Measurements from ENCODE around the gene RGS8. TPM values are rescaled to one million over a fixed set of nuclear protein-coding genes. Genes with fewer than 3 reads are reported as not detected.

Gene RGS8
- total RNA-seq, 1 donor from 2014 or later = not detected

GRCh38 chr1:182686446-182686845 is 2.1 kb upstream of the RGS8 start:
- H3K4me1 ChIP-seq = no peaks in the 10 kb centered on the region
- H3K4me3 ChIP-seq = no peak overlapping the region
- TF ChIP-seq CTCF (IDR thresholded peaks at IDR 0.05) (no peak), POLR2AphosphoS5 (IDR thresholded peaks at IDR 0.05; ENCODE audit: insufficient read depth in 1 of 2, low read depth in 1 of 2) (no peak), POLR2A (IDR thresholded peaks at IDR 0.05) (no peak)
- H3K9me3 ChIP-seq = no peaks in the 10 kb centered on the region
- no peak for DNase-seq (ENCODE audit: extremely low spot score in 2 of 2)
- intact Hi-C loops (cut with DNase I) = no loop called here
- H3K27ac ChIP-seq = no peak overlapping the region
- no peaks in the 10 kb centered on the region for H3K36me3 ChIP-seq
- no peaks in the 10 kb centered on the region for H3K27me3 ChIP-seq

DNA sequence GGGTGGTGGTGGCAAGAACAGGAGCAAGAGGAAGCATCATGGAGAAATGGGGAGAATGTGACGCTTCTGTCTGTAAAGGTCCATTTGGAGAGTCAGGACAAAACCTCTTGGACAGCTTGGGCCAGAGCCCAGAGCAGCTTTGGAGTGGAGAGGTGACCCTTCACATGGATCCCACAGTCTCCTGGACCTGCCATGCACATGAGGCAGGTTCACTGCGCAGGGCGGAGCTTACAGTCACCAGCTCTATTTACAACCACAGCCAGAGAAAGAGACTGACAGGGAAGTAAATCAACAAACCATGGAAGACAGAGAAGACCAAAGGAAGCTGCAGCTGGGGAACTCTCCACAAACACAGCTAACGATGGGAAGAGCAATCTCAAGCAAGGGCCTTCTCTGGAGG is 828 bp upstream of the RGS8 start:
- DNase-seq (ENCODE audit: extremely low spot score in 2 of 2) = no peak
- H3K27ac ChIP-seq = no peak overlapping the region
- TF ChIP-seq POLR2A (IDR thresholded peaks at IDR 0.05) (no peak), POLR2AphosphoS5 (IDR thresholded peaks at IDR 0.05; ENCODE audit: insufficient read depth in 1 of 2, low read depth in 1 of 2) (no peak), CTCF (IDR thresholded peaks at IDR 0.05) (no peak)
- no peaks in the 10 kb centered on the region for H3K4me1 ChIP-seq
- H3K4me3 ChIP-seq = no peak overlapping the region
- H3K36me3 ChIP-seq = no peaks in the 10 kb centered on the region
- intact Hi-C loops (cut with DNase I) = no loop called here
- H3K9me3 ChIP-seq = no peaks in the 10 kb centered on the region
- H3K27me3 ChIP-seq = no peaks in the 10 kb centered on the region

DNA sequence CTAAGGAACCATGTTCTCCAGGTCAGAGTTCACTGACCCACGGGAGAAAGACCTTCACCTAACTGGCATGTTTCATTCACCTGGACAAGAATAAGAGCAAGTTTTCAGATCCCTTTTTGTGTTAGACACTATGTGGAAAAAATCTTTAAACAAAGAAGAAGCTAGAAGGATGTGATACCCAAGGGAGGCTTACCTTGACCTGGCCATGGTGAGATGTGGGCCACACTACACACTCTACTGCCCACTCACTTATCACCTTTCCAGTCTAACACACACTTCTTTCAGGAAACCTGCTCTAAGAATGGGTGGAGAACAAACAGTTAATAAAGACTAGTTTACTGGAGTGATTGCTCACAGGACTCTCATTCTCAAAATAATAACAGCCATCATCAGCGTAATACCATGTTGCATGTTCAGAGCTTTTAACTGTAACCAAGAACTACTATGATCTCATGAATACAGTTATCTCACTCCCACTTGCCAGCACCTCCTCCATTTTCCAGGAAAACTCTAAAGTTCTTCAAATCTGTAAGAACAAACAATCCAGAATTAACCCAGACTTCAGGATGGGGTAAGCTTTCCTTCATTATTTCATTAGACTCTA is 1.4 kb downstream of the RGS8 start:
- TF ChIP-seq POLR2A (IDR thresholded peaks at IDR 0.05) = no peak
- no peak for TF ChIP-seq CTCF (IDR thresholded peaks at IDR 0.05)
- no peak for TF ChIP-seq POLR2AphosphoS5 (IDR thresholded peaks at IDR 0.05; ENCODE audit: insufficient read depth in 1 of 2, low read depth in 1 of 2)
- no peak for DNase-seq (ENCODE audit: extremely low spot score in 2 of 2)
- H3K4me1 ChIP-seq = no peaks in the 10 kb centered on the region
- H3K27ac ChIP-seq = no peak overlapping the region
- intact Hi-C loops (cut with DNase I) = no loop called here
- H3K27me3 ChIP-seq = no peaks in the 10 kb centered on the region
- no peak overlapping the region for H3K4me3 ChIP-seq
- no peaks in the 10 kb centered on the region for H3K9me3 ChIP-seq
- no peaks in the 10 kb centered on the region for H3K36me3 ChIP-seq

DNA sequence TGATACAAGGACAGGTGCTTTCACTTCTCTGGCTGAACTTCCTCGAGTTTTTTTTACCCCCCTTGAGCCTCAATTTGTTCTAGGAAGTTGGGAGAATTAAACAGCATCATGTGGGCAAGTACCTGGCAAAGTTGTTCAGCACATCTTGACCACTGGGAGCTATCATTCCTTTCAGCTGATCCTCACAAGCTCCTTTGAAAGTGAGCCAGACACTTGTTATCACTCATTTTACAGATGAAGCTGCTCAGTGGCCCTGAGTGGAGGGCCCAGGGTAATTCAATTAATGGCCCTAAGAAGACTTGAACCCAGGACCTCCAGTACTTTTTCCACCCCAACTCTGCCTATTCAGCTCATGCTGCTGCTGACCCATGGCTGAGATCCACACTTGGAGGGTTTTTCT is 2.0 kb downstream of the RGS8 start:
- no peak for DNase-seq (ENCODE audit: extremely low spot score in 2 of 2)
- no peaks in the 10 kb centered on the region for H3K9me3 ChIP-seq
- intact Hi-C loops (cut with DNase I) = no loop called here
- no peak overlapping the region for H3K4me3 ChIP-seq
- no peak for TF ChIP-seq POLR2AphosphoS5 (IDR thresholded peaks at IDR 0.05; ENCODE audit: insufficient read depth in 1 of 2, low read depth in 1 of 2)
- no peak for TF ChIP-seq POLR2A (IDR thresholded peaks at IDR 0.05)
- TF ChIP-seq CTCF (IDR thresholded peaks at IDR 0.05) = no peak
- H3K27ac ChIP-seq = no peak overlapping the region
- no peaks in the 10 kb centered on the region for H3K4me1 ChIP-seq
- H3K36me3 ChIP-seq = no peaks in the 10 kb centered on the region
- no peaks in the 10 kb centered on the region for H3K27me3 ChIP-seq

DNA sequence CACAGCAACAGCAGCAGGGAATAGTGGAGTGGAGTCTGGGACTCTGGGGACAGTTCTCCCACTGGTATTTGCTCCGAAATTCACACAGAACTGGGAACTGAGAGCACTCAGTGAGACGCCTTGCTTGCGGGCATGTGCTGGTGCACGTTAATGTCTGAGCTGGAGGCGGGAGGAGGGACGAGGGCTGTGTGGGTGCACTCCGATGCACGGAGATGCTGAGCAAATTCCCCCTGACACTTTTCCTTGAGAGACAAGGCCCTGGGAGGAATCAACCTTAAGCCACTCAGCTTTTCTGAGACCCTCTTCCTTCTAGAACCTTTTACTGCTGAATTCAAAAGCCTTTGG is 2.8 kb downstream of the RGS8 start:
- no peak overlapping the region for H3K27ac ChIP-seq
- H3K36me3 ChIP-seq = no peaks in the 10 kb centered on the region
- TF ChIP-seq POLR2AphosphoS5 (IDR thresholded peaks at IDR 0.05; ENCODE audit: insufficient read depth in 1 of 2, low read depth in 1 of 2) (no peak), POLR2A (IDR thresholded peaks at IDR 0.05) (no peak), CTCF (IDR thresholded peaks at IDR 0.05) (no peak)
- H3K4me1 ChIP-seq = no peaks in the 10 kb centered on the region
- no peaks in the 10 kb centered on the region for H3K9me3 ChIP-seq
- no peak for DNase-seq (ENCODE audit: extremely low spot score in 2 of 2)
- no peaks in the 10 kb centered on the region for H3K27me3 ChIP-seq
- no peak overlapping the region for H3K4me3 ChIP-seq
- intact Hi-C loops (cut with DNase I) = no loop called here
